Measurements from ENCODE around the gene TNFRSF4.
"Not testable (repeated sequence)": the region's sequence is repeated elsewhere in the genome, so short reads cannot be mapped to it uniquely, and the experiment has no call there.

Gene TNFRSF4

GRCh38 chr1:1179983-1180861 lies 33.7 kb downstream of the TNFRSF4 start:
- no peak for DNase-seq

- no peak for DNase-seq
Measured at GRCh38 chr1:1179346-1179982, 34.5 kb downstream of the TNFRSF4 start.

GRCh38 chr1:1178794-1179331 lies 35.1 kb downstream of the TNFRSF4 start:
- no peak for DNase-seq

- DNase-seq = no peak
Measured at GRCh38 chr1:1177452-1178206, 36.3 kb downstream of the TNFRSF4 start.

- no peak for DNase-seq
Measured at GRCh38 chr1:1176931-1177330, 37.0 kb downstream of the TNFRSF4 start.

- DNase-seq = not testable (repeated sequence)
Measured at GRCh38 chr1:1176063-1176761, 37.7 kb downstream of the TNFRSF4 start.

GRCh38 chr1:1175221-1176062 lies 38.5 kb downstream of the TNFRSF4 start:
- DNase-seq = no peak

- peak; percentile 64 for DNase-seq
Measured at GRCh38 chr1:1173793-1174415, 40.0 kb downstream of the TNFRSF4 start, which contains the start of gene TTLL10. Gene TTLL10, plus strand, starts transcription at chr1:1173880. Its CDS starts 5,336 bp downstream, at chr1:1179216.

GRCh38 chr1:1173061-1173792 lies 40.7 kb downstream of the TNFRSF4 start:
- no peak for DNase-seq

- DNase-seq = no peak
Measured at GRCh38 chr1:1171546-1172340, 42.2 kb downstream of the TNFRSF4 start.

- DNase-seq = no peak
Measured at GRCh38 chr1:1171161-1171545, 42.8 kb downstream of the TNFRSF4 start.

- DNase-seq = no peak
Measured at GRCh38 chr1:1170215-1171091, 43.5 kb downstream of the TNFRSF4 start.

GRCh38 chr1:1169429-1170214 lies 44.3 kb downstream of the TNFRSF4 start:
- no peak for DNase-seq

- no peak for DNase-seq
Measured at GRCh38 chr1:1168451-1169411, 45.2 kb downstream of the TNFRSF4 start.

- DNase-seq = no peak
Measured at GRCh38 chr1:1167841-1168450, 46.0 kb downstream of the TNFRSF4 start.

GRCh38 chr1:1167398-1167821 lies 46.5 kb downstream of the TNFRSF4 start:
- no peak for DNase-seq
